Pancreas (tissue), 10 donors: ENCODE results near the gene AJAP1. TPM values are rescaled to one million over a fixed set of nuclear protein-coding genes. Genes with fewer than 3 reads are reported as not detected.

ENCODE experiments used
- ATAC-seq, 4 donors: fragments of 200-7000 bp; cut with Tn5 transposase; one replicate each; pipeline versions ENCODE4 v1.8.0 to v1.9.1; 2020; ENCODE audit warnings: mild to moderate bottlenecking in 4 of 4, moderate library complexity in 4 of 4
- DNase-seq, 6 donors: peaks; one replicate each; pipeline ENCODE4 v3.0.0-alpha.2; 2020
- FAIRE-seq: peaks from 2 replicates; lab custom pipeline; 2012; peaks lifted over from hg19 to GRCh38; lab: Jason Lieb, UNC
- H3K27ac ChIP-seq, 4 donors: fragments of 200-600 bp; sonication (generic); 1 replicate in 3 of 4; 2 replicates in 1 of 4; pipeline versions ENCODE4 v1.5.0 to v1.8.0; 2020
- H3K27me3 ChIP-seq, 4 donors: fragments of 200-600 bp; one replicate each; pipeline ENCODE4 v1.8.0; 2021
- H3K36me3 ChIP-seq, 3 donors: fragments of 200-600 bp; sonication (generic) in 1 of 3; one replicate each; pipeline versions ENCODE4 v1.5.0 to v1.8.0; 2020 to 2021
- H3K4me1 ChIP-seq, 3 donors: fragments of 200-600 bp; one replicate each; pipeline ENCODE4 v1.8.0; 2021
- H3K4me3 ChIP-seq, 4 donors: fragments of 200-600 bp; sonication (generic) in 2 of 4; one replicate each; pipeline versions ENCODE4 v1.5.0 to v1.8.0; 2020 to 2021
- H3K9me3 ChIP-seq, 4 donors: fragments of 200-600 bp; one replicate each; pipeline ENCODE4 v1.8.0; 2021
- WGBS, 2 donors: extraction: QIAGEN DNeasy Blood & Tissue Kit; methylation state at CpG; one replicate each; pipeline ENCODE4 v1.1.7; 2013; 5-methylcytosine and 5-hydroxymethylcytosine counted together
- intact Hi-C, 3 donors: fragments of 100-400 bp; cut with DNase I; formaldehyde crosslinking; loops; one replicate each; pipeline versions ENCODE4 v1.11.1 to v1.14.2; 2022
- polyA plus RNA-seq, 2 donors: library from polyadenylated mRNA; stranded (reverse); fragments of 200-250 nt; gene quantifications; one replicate each; pipeline ENCODE4 v1.2.3, GENCODE V29; 2013
- total RNA-seq, 6 donors: library from RNA; stranded (reverse); fragmentation: NEBNext Ultra II Directional in 4 of 6; extraction: Animal tissue kit (Norgen Biotek cat#: 25700) in 4 of 6; gene quantifications; one replicate each; pipeline versions ENCODE4 v1.2.1 to v1.2.4, GENCODE V29; 2021 to 2023
- TF ChIP-seq, protein P1 (sequence below), 4 donors: fragments of 200-600 bp; sonication (generic) in 3 of 4; IDR thresholded peaks; one replicate each; pipeline versions ENCODE4 v1.5.0 to v1.8.0; 2021; ENCODE audit warnings: antibody characterized with exemption in 4 of 4
- donor health status: healthy with polysubstance abuse.
- donor health status: DM: no; HTN: no; CAD: no; lungs with moderate emphysema.
- donor health status: DM: no; HTN: no; CAD: no.
- donor health status: control.
- donor health status: control.
- donor health status: Bipolar disorder and iron deficiency.
- donor health status: DM: yes; HTN: yes; CAD: no.
- donor health status: DM: no; HTN: no; CAD: no.
- donor health status: DM: no; HTN: no; CAD: no.
- donor health status: DM: yes; HTN: yes; CAD: no.

Gene AJAP1
- total and polyA plus RNA-seq, 8 donors, result 0.38 to 4.3 (median 2.2) TPM

DNA sequence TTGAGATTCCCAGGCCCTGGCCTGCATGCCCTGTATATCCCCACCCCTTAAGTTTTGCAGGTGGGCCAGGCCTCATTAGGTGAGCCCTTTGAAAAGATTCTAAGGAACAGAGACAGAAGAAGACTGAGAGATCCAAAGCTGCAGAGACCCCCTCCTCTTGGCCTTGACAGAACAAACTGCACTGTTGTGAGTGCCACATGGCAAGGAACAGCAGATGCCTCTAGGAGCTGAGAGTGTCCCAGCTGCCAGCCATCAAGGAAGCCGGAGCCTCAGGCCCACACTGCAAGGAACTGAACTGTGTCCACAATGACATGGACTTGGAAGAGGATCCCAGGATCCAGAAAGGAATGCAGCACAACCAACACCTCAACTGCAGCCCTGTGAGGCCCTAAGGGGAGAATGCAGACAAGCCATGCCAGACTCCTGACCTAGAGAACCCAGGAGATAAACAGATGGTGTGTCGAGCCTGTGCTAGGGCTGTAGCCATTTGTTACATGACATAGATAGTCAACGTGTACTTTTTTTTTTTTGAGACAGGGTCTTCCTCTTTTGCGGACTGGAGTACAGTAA lies 182.7 kb downstream of the AJAP1 start:
- intact Hi-C loops, result no loop called here
- Histone ChIP-seq H3K36me3 (no peaks in the 10 kb centered on the region), H3K4me1 (no peaks in the 10 kb centered on the region), H3K27ac (no peak overlapping the region), H3K9me3 (no peaks in the 10 kb centered on the region), H3K4me3 (no peak overlapping the region), H3K27me3 (no peaks in the 10 kb centered on the region)
- no peak for DNase-seq
- ATAC-seq, result no peak
- TF ChIP-seq, protein P1, sequence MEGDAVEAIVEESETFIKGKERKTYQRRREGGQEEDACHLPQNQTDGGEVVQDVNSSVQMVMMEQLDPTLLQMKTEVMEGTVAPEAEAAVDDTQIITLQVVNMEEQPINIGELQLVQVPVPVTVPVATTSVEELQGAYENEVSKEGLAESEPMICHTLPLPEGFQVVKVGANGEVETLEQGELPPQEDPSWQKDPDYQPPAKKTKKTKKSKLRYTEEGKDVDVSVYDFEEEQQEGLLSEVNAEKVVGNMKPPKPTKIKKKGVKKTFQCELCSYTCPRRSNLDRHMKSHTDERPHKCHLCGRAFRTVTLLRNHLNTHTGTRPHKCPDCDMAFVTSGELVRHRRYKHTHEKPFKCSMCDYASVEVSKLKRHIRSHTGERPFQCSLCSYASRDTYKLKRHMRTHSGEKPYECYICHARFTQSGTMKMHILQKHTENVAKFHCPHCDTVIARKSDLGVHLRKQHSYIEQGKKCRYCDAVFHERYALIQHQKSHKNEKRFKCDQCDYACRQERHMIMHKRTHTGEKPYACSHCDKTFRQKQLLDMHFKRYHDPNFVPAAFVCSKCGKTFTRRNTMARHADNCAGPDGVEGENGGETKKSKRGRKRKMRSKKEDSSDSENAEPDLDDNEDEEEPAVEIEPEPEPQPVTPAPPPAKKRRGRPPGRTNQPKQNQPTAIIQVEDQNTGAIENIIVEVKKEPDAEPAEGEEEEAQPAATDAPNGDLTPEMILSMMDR (IDR thresholded peaks at IDR 0.05), result no peak
- 68 to 69% methylated on average over 4 of the region's 4 CpGs for WGBS, 2 donors
- FAIRE-seq, result no peak

GRCh38 chr1:4837752-4838151 lies 183.3 kb downstream of the AJAP1 start:
- WGBS, 2 donors, result 60 to 77% methylated on average over 8 of the region's 8 CpGs
- Histone ChIP-seq H3K9me3 (no peaks in the 10 kb centered on the region), H3K36me3 (no peaks in the 10 kb centered on the region), H3K27me3 (no peaks in the 10 kb centered on the region), H3K4me3 (no peak overlapping the region), H3K27ac (no peak overlapping the region), H3K4me1 (no peaks in the 10 kb centered on the region)
- TF ChIP-seq, protein P1 (IDR thresholded peaks at IDR 0.05), result no peak
- no peak for ATAC-seq
- intact Hi-C loops, result no loop called here
- no peak for DNase-seq
- FAIRE-seq, result no peak

- intact Hi-C loops, result no loop called here
- FAIRE-seq, result no peak
- TF ChIP-seq, protein P1 (IDR thresholded peaks at IDR 0.05), result no peak
- no peaks in the 10 kb centered on the region for H3K9me3 ChIP-seq
- H3K4me1 ChIP-seq, result no peaks in the 10 kb centered on the region
- no peak for ATAC-seq
- DNase-seq, result no peak
- no peak overlapping the region for H3K27ac ChIP-seq
- H3K36me3 ChIP-seq, result no peaks in the 10 kb centered on the region
- H3K27me3 ChIP-seq, result no peaks in the 10 kb centered on the region
- no peak overlapping the region for H3K4me3 ChIP-seq
- 76 to 82% methylated on average over 1 of the region's 1 CpG for WGBS, 2 donors
These were observed 183.8 kb downstream of the AJAP1 start for GRCh38 chr1:4838231-4838630.
